Measurements from ENCODE around the gene CERT1. TPM values are rescaled to one million over a fixed set of nuclear protein-coding genes. Genes with fewer than 3 reads are reported as not detected.

Gene CERT1
- total and polyA plus RNA-seq, 2 donors from 2014 or later: 14.5 to 50.1 TPM

DNA sequence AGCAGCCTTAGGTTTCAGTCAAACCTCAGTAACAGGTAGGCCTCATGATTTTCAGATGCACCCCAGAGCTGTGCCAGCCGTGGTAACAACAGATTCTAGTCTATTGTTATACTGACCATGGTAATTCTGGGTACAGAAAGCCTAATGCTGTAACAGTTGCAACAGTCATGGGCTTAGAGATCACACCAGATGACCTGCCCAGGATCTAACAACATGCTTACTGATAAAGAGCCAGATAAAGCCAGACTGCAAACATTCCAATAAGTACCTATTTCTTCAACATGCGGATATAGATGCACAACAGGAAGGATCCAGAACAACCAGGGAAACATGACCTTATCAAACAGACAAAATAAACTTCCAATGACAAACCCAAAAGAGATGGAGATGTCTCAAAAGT is 42.8 kb downstream of the CERT1 start:
- no peak for FAIRE-seq
- DNase-seq: no peak
- Histone ChIP-seq H3K9ac (ENCODE audit: low read length in 3 of 3) (no peak overlapping the region), H3K4me3 (ENCODE audit: low read length in 3 of 3) (no peak overlapping the region), H3K4me1 (ENCODE audit: control insufficient read depth in 2 of 3, insufficient read depth in 2 of 3, low read depth in 1 of 3, low read length in 3 of 3) (peaks cover 0 to 7% (median 3%) of the 10 kb centered on the region in 3 donors), H3K9me3 (ENCODE audit: control insufficient read depth in 2 of 3, insufficient read depth in 1 of 3, low read length in 3 of 3) (peaks cover 2 to 16% (median 3%) of the 10 kb centered on the region in 3 donors), H3K27ac (ENCODE audit: low read depth in 2 of 2, low read length in 2 of 2) (no peak overlapping the region), H3K27me3 (ENCODE audit: control insufficient read depth, insufficient read depth, low read length) (no peaks in the 10 kb centered on the region), H3K36me3 (ENCODE audit: control insufficient read depth in 2 of 3, insufficient read depth in 3 of 3, low read length in 3 of 3) (no peaks in the 10 kb centered on the region)
- TF ChIP-seq, protein P1, sequence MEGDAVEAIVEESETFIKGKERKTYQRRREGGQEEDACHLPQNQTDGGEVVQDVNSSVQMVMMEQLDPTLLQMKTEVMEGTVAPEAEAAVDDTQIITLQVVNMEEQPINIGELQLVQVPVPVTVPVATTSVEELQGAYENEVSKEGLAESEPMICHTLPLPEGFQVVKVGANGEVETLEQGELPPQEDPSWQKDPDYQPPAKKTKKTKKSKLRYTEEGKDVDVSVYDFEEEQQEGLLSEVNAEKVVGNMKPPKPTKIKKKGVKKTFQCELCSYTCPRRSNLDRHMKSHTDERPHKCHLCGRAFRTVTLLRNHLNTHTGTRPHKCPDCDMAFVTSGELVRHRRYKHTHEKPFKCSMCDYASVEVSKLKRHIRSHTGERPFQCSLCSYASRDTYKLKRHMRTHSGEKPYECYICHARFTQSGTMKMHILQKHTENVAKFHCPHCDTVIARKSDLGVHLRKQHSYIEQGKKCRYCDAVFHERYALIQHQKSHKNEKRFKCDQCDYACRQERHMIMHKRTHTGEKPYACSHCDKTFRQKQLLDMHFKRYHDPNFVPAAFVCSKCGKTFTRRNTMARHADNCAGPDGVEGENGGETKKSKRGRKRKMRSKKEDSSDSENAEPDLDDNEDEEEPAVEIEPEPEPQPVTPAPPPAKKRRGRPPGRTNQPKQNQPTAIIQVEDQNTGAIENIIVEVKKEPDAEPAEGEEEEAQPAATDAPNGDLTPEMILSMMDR (IDR thresholded peaks at IDR 0.05; ENCODE audit: borderline replicate concordance, extremely low read depth, insufficient read depth): no peak
- intact Hi-C loops (cut with DNase I): no loop called here

- no peak overlapping the region for H3K27ac ChIP-seq (ENCODE audit: low read depth in 2 of 2, low read length in 2 of 2)
- no peak overlapping the region for H3K4me3 ChIP-seq (ENCODE audit: low read length in 3 of 3)
- H3K4me1 ChIP-seq (ENCODE audit: control insufficient read depth in 2 of 3, insufficient read depth in 2 of 3, low read depth in 1 of 3, low read length in 3 of 3): peaks cover 0 to 7% (median 3%) of the 10 kb centered on the region in 3 donors
- no peak for DNase-seq
- no peaks in the 10 kb centered on the region for H3K36me3 ChIP-seq (ENCODE audit: control insufficient read depth in 2 of 3, insufficient read depth in 3 of 3, low read length in 3 of 3)
- FAIRE-seq: no peak
- intact Hi-C loops (cut with DNase I): no loop called here
- TF ChIP-seq, protein P1 (IDR thresholded peaks at IDR 0.05; ENCODE audit: borderline replicate concordance, extremely low read depth, insufficient read depth): no peak
- no peaks in the 10 kb centered on the region for H3K27me3 ChIP-seq (ENCODE audit: control insufficient read depth, insufficient read depth, low read length)
- no peak overlapping the region for H3K9ac ChIP-seq (ENCODE audit: low read length in 3 of 3)
- peaks cover 2 to 16% (median 3%) of the 10 kb centered on the region in 3 donors for H3K9me3 ChIP-seq (ENCODE audit: control insufficient read depth in 2 of 3, insufficient read depth in 1 of 3, low read length in 3 of 3)
Observed at GRCh38 chr5:75466006-75466716, 45.3 kb downstream of the CERT1 start.

- H3K36me3 ChIP-seq (ENCODE audit: control insufficient read depth in 2 of 3, insufficient read depth in 3 of 3, low read length in 3 of 3): no peaks in the 10 kb centered on the region
- intact Hi-C loops (cut with DNase I): no loop called here
- H3K27me3 ChIP-seq (ENCODE audit: control insufficient read depth, insufficient read depth, low read length): no peaks in the 10 kb centered on the region
- H3K9ac ChIP-seq (ENCODE audit: low read length in 3 of 3): no peak overlapping the region
- no peak for FAIRE-seq
- no peak overlapping the region for H3K27ac ChIP-seq (ENCODE audit: low read depth in 2 of 2, low read length in 2 of 2)
- peaks cover 2 to 16% (median 3%) of the 10 kb centered on the region in 3 donors for H3K9me3 ChIP-seq (ENCODE audit: control insufficient read depth in 2 of 3, insufficient read depth in 1 of 3, low read length in 3 of 3)
- H3K4me3 ChIP-seq (ENCODE audit: low read length in 3 of 3): no peak overlapping the region
- no peak for DNase-seq
- TF ChIP-seq, protein P1 (IDR thresholded peaks at IDR 0.05; ENCODE audit: borderline replicate concordance, extremely low read depth, insufficient read depth): no peak
- peaks cover 0 to 2% (median 1%) of the 10 kb centered on the region in 3 donors for H3K4me1 ChIP-seq (ENCODE audit: control insufficient read depth in 2 of 3, insufficient read depth in 2 of 3, low read depth in 1 of 3, low read length in 3 of 3)
Observed at GRCh38 chr5:75465480-75465879, 45.9 kb downstream of the CERT1 start.

Measured in kidney (tissue), 14 donors.